Effector memory CD4-positive, alpha-beta T cell (primary cell): ENCODE measurements around the gene ZFR2.

Experiments
- DNase-seq, 3 donors: peaks; one replicate each; pipeline ENCODE4 v3.0.0-alpha.2; 2020
- H3K27ac ChIP-seq: 2 replicates; pipeline ENCODE4 v1.7.0; 2013; ENCODE audit warnings: mild to moderate bottlenecking, low read length, moderate library complexity; ENCODE audit not compliant: insufficient read depth, poor library complexity, severe bottlenecking
- H3K27me3 ChIP-seq: replicated peaks from 2 replicates; pipeline ENCODE4 v1.7.0; 2013; ENCODE audit warnings: mild to moderate bottlenecking, low read length; ENCODE audit not compliant: insufficient read depth, control insufficient read depth, poor library complexity, severe bottlenecking
- H3K36me3 ChIP-seq: 2 replicates; pipeline ENCODE4 v1.7.0; 2013; ENCODE audit warnings: mild to moderate bottlenecking, low read length, moderate library complexity; ENCODE audit not compliant: control insufficient read depth, insufficient read depth
- H3K4me1 ChIP-seq: 2 replicates; pipeline ENCODE4 v1.7.0; 2013; ENCODE audit warnings: low read length, mild to moderate bottlenecking; ENCODE audit not compliant: control insufficient read depth, insufficient read depth, poor library complexity, severe bottlenecking
- H3K4me3 ChIP-seq: 2 replicates; pipeline ENCODE4 v1.7.0; 2013; ENCODE audit warnings: low read length, low read depth, mild to moderate bottlenecking; ENCODE audit not compliant: insufficient read depth, poor library complexity, severe bottlenecking
- H3K9me3 ChIP-seq: 2 replicates; pipeline ENCODE4 v1.7.0; 2013; ENCODE audit warnings: mild to moderate bottlenecking, low read length, moderate library complexity; ENCODE audit not compliant: control insufficient read depth

Gene ZFR2

GRCh38 chr19:3784607-3785450, 84.0 kb downstream of the ZFR2 start:
- Histone ChIP-seq H3K4me1 (peaks cover 8% of the 10 kb centered on the region), H3K27me3 (no peaks in the 10 kb centered on the region), H3K36me3 (no peaks in the 10 kb centered on the region), H3K27ac (no peak overlapping the region), H3K9me3 (peaks cover 10% of the 10 kb centered on the region), H3K4me3 (peak overlapping the region; percentile 64)
- no peak for DNase-seq

DNA sequence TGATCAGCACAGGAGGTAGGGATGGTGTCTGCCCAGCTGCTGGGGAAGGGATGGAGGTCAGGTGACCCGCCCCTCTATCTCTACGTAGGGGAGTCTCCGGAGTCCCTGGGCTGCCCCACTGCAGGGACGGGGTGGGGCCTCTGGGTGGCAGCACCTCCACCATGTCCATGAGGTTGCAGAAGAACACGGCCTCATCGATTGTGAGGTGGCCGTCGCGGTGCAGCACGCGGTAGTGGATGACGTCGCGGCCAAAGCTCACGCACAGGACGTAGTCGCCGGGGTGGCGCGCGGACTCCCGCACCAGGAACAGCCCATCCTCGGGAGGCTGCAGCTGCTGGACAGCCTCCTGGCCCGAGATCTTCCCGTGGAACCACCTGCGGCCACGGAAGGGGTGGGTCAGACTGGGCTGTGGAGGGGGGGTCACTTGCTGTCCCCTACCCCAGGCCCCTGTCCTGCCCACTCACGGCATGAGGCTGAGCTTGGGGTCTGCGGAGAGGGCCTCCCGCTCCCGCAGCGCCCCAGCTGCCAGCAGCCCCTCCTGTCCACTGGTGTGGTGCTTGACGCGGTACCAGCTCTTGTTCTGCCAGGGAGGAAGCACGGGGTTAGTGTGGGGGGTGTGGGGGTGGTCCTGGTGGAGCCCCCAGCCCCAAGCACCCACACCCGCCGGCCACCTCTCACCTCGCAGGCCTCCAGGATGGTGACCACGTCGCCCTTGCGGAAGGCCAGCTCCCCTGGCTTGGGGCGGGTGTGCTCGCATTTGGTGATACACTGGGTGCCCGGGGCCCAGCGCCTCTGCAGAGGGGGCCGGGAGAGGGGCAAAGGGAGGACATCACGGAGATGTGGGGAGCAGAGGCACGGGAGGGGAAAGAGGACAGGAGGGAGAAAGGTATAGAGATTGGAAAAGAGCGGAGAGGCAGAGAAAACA, 84.9 kb downstream of the ZFR2 start:
- DNase-seq, result no peak
- Histone ChIP-seq H3K4me3 (no peak overlapping the region), H3K9me3 (peaks cover 10% of the 10 kb centered on the region), H3K36me3 (no peaks in the 10 kb centered on the region), H3K27ac (no peak overlapping the region), H3K27me3 (no peaks in the 10 kb centered on the region), H3K4me1 (peaks cover 8% of the 10 kb centered on the region)

- Histone ChIP-seq H3K36me3 (no peaks in the 10 kb centered on the region), H3K9me3 (peaks cover 10% of the 10 kb centered on the region)
Observed at GRCh38 chr19:3782903-3783302, 85.9 kb downstream of the ZFR2 start.

DNA sequence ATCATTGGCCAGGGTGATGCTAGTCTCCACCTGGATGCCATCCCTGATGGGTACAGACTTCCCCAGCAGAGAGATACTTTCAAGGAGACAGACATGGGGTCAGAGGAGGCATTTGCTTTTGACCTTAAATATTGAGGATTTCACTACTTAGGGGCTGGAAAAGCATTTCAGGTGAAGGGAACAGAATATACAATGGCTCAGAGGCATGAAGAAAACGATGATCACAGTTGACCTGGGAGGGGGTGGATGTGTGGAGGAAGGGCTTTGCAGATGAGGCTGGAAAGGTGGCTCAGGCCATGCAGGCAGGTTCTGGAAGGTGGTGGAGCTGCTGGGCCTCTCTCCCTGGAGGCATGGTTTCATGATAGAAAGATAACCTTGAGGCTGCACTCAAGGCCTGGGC, 86.5 kb downstream of the ZFR2 start:
- H3K4me3 ChIP-seq, result no peak overlapping the region
- no peak overlapping the region for H3K27ac ChIP-seq
- H3K9me3 ChIP-seq, result peaks cover 10% of the 10 kb centered on the region
- no peak for DNase-seq
- H3K4me1 ChIP-seq, result peaks cover 8% of the 10 kb centered on the region
- H3K27me3 ChIP-seq, result no peaks in the 10 kb centered on the region
- H3K36me3 ChIP-seq, result no peaks in the 10 kb centered on the region

More at GRCh38 chr19:3782903-3783302, 85.9 kb downstream of the ZFR2 start:
- H3K4me3 ChIP-seq, result no peak overlapping the region
- H3K27ac ChIP-seq, result no peak overlapping the region
- H3K4me1 ChIP-seq, result peaks cover 8% of the 10 kb centered on the region
- H3K27me3 ChIP-seq, result no peaks in the 10 kb centered on the region
- DNase-seq, result no peak

DNA sequence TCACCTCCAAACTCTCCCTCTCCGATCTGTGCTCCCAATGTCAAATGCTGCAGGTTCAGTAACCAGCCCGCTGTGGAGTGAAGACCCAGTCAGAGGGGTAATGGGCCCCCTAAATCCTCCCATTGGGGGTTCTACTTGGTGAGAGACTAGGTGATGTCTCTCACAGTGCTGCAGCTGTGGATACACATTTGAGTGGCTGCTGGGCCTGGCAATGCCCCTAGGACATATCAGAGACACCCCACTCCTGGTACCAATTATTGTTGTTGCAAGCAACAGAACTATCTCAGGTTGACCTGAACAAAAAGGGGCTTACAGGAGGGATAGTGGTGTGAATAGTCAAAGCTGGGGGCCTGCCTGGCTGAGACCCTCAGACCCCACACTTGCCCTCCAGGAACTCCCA, 87.2 kb downstream of the ZFR2 start:
- no peaks in the 10 kb centered on the region for H3K27me3 ChIP-seq
- H3K4me3 ChIP-seq, result no peak overlapping the region
- H3K9me3 ChIP-seq, result peaks cover 10% of the 10 kb centered on the region
- DNase-seq, result no peak
- H3K36me3 ChIP-seq, result no peaks in the 10 kb centered on the region
- H3K27ac ChIP-seq, result no peak overlapping the region
- H3K4me1 ChIP-seq, result peaks cover 8% of the 10 kb centered on the region

DNA sequence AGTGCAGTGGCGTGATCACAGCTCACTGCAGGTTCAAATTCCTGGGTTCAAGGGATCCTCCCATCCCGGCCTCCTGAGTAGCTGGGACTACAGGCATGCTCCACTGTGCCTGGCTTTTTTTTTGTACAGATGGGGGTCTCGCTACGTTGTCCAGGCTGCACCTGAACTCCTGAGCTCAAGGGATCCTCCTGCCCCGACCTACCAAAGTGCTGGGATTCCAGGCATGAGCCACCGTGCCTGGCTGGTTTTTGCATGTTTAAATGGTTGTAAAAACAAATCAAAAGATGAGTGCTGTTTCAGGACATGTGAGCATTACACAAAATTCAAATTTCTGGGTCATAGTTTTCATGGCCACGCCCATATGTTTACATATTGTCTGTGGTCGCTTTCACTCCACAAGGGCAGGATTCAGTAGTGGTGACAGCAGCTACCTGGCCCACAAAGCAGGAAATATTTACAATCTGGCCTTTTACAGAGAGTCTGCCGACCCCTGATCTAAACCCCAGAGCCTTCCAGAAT, 88.0 kb downstream of the ZFR2 start:
- peaks cover 10% of the 10 kb centered on the region for H3K9me3 ChIP-seq
- H3K4me1 ChIP-seq, result peaks cover 8% of the 10 kb centered on the region
- H3K4me3 ChIP-seq, result no peak overlapping the region
- no peaks in the 10 kb centered on the region for H3K36me3 ChIP-seq
- no peak overlapping the region for H3K27ac ChIP-seq
- H3K27me3 ChIP-seq, result no peaks in the 10 kb centered on the region
- DNase-seq, result no peak

- H3K27ac ChIP-seq, result no peak overlapping the region
- H3K4me3 ChIP-seq, result no peak overlapping the region
- DNase-seq, result no peak
- no peaks in the 10 kb centered on the region for H3K4me1 ChIP-seq
- no peaks in the 10 kb centered on the region for H3K36me3 ChIP-seq
- no peaks in the 10 kb centered on the region for H3K27me3 ChIP-seq
- H3K9me3 ChIP-seq, result peaks cover 10% of the 10 kb centered on the region
Observed at GRCh38 chr19:3778899-3779723, 89.7 kb downstream of the ZFR2 start.

GRCh38 chr19:3778104-3778867, 90.6 kb downstream of the ZFR2 start:
- H3K27me3 ChIP-seq, result no peaks in the 10 kb centered on the region
- no peaks in the 10 kb centered on the region for H3K36me3 ChIP-seq
- H3K27ac ChIP-seq, result no peak overlapping the region
- no peaks in the 10 kb centered on the region for H3K4me1 ChIP-seq
- no peak for DNase-seq
- H3K4me3 ChIP-seq, result no peak overlapping the region
- peaks cover 10% of the 10 kb centered on the region for H3K9me3 ChIP-seq

DNA sequence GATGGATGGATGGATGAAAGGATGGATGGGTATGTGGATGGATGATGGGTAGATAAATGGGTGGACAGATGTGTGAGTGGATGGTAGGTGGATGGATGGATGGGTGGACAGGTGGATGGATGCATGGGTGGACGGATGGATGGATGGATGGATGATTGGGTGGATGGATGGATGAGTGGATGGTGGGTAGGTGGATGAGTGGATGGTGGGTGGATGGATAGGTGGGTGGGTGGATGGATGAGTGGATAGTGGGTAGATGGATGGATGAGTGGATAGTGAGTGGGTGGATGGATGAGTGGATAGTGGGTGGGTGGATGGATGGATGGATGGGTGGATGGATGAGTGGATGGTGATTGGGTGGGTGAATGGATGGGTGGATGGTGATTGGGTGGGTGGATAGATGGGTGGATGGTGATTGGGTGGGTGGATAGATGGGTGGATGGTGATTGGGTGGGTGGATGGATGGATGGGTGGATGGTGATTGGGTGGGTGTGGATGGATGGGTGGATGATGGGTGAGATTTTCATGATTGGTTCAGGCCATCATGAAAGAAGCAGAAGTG, 92.3 kb downstream of the ZFR2 start:
- H3K27ac ChIP-seq, result no peak overlapping the region
- H3K4me3 ChIP-seq, result no peak overlapping the region
- H3K4me1 ChIP-seq, result no peaks in the 10 kb centered on the region
- H3K36me3 ChIP-seq, result no peaks in the 10 kb centered on the region
- DNase-seq, result no peak
- H3K27me3 ChIP-seq, result no peaks in the 10 kb centered on the region
- H3K9me3 ChIP-seq, result peaks cover 2% of the 10 kb centered on the region
